Stimulated activated CD8-positive, alpha-beta memory T cell treated with anti-CD3 and anti-CD28 coated beads, Interleukin-4, amount 100 ng/mL, for 24 hours (primary cell): ENCODE results near the gene CLCF1.
A peak's percentile ranks its signal among the peaks of the same experiment; 100 is the strongest.

Experiments
- DNase-seq: peaks from one replicate; pipeline ENCODE4 v3.0.0-alpha.2; 2020; ENCODE audit warnings: low read depth

Gene CLCF1

GRCh38 chr11:67395555-67396258 lies 22.3 kb upstream of the CLCF1 start:
- DNase-seq, result no peak

DNA sequence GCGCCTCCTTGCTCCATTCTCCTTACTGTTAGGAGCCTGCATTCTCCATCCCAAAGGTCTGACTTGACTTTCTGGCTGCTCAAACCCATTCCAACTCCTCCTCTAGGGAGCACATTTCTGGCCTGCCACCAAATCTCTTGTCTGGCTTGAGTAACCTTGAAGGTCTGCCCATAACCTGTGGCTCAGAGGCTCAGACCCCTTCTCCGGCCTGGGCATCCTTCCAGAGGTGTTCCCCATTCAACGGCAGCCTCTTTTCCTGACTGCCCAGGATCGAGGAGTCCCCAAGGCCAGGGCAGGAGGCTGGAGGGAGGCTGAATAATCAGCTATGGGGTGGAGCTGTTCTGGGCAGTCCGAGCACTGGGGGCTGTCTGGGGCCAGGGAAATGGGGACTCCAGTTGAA lies 20.6 kb upstream of the CLCF1 start:
- DNase-seq, result no peak

DNA sequence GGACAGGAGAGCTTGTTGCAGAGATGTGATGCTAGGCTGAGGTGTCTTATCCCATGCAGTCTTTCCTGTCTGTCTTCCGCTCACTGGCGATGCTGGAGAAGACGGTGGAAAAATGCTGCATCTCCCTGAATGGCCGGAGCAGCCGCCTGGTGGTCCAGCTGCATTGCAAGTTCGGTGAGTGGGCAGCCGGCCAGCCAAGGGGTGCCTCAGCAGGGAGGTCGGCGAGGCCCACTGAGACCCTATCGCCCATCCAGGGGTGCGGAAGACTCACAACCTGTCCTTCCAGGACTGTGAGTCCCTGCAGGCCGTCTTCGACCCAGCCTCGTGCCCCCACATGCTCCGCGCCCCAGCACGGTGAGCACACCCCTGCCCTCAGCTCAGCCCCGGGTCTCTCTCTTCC lies 20.0 kb upstream of the CLCF1 start:
- DNase-seq, result no peak

- DNase-seq, result no peak
Observed at GRCh38 chr11:67392183-67392715, 18.9 kb upstream of the CLCF1 start.

DNA sequence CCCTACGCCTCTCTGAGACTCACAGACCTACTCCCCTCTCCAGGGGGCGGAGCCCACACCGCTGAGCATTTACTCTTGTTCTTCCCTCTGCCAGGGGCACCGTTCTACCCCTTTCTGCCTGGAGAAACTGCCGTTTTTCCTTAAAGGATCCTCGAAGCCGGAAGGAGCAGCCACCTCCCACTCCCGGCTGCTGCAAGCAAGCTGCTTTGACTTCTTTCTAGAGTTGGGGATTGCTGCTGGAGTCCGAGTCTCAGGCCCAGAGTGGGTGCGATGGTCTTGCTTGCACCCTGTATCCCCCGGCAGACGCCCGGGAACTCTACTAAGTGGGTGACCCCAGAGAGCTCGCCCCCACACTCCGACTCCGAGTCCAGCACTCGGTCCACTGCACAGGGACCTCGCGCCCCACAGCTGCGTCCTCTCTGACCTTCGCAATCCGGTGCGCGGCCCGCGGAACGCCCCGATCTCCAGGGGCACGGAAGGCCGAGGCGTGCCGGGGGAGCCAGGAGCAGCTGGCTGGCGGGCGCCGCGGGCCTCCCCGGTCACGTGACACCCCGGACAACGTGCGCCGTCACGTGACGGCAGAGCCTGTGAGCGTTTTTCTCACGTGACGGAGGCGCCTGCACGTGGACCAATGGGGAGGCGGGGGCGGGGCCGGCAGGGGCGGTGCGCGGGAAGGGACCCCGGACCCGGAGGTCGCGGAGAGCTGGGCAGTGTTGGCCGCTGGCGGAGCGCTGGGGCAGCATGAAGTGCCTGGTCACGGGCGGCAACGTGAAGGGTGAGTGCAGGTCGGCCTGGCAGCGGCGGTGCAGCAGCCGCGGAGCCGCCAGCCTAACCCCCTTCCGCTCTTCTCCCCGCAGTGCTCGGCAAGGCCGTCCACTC lies 18.1 kb upstream of the CLCF1 start, which contains the start of gene RAD9A:
TSS of gene RAD9A (plus strand) at position 683 of the 879 bp plus-strand sequence. CDS start at position 742, 59 bp downstream.
- peak; percentile 91 for DNase-seq

DNA sequence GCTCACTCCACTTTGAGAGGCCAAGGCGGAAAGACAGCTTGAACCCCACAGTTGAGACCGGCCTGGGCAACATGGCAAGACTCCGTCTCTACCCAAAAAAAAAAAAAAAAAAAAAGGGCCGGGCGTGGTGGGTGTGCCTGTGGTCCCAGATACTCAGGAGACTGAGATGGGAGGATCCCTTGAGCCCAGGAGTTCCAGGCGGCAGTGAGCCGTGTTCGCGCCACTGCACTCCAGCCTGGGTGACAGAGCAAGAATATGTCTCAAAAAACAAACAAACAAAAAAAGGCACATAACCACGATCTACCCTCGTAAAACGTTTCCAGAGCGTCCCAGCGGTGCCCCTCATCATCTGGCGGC lies 17.5 kb upstream of the CLCF1 start:
- no peak for DNase-seq

- DNase-seq, result no peak
Observed at GRCh38 chr11:67389477-67389876, 16.1 kb upstream of the CLCF1 start.

DNA sequence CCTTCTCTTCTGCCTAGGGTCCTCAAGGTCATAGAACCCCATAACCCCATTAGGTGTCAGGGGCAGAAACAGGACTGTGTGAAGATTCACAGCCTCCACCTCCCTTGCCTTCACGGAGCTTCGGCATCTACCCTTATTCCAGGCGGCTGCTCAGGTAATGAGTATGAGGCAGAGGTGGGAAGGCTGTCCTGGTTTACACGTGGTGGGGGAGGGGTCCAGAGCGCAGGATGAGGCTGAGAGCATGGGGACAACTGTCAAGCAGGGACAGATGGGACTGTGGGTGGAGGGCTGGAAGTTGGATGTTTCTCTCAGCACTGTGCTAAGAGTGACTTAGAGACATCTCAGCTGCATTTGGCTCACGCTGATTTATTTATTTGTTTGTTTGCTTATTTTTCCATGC lies 14.1 kb upstream of the CLCF1 start:
- no peak for DNase-seq

DNA sequence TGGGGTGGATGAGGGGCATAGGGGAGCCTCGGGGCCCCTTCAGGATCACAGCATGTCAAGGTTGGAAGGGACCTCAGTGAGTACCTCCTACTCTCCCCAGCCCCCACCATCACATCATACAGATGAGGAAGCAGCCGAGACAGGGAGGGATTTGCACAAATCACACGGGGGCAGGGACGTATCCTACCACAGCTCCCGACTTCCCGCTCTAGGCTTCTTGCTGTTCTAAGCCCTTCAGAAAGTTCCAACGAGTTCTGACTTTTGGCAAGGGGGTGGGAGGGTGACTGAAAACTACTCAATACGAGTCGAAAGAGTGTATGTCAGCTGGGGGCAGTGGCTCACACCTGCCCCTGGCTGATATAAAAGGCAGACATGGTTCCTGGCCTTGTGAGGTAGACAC lies 13.7 kb upstream of the CLCF1 start:
- no peak for DNase-seq

GRCh38 chr11:67384851-67385366 lies 11.5 kb upstream of the CLCF1 start:
- no peak for DNase-seq

DNA sequence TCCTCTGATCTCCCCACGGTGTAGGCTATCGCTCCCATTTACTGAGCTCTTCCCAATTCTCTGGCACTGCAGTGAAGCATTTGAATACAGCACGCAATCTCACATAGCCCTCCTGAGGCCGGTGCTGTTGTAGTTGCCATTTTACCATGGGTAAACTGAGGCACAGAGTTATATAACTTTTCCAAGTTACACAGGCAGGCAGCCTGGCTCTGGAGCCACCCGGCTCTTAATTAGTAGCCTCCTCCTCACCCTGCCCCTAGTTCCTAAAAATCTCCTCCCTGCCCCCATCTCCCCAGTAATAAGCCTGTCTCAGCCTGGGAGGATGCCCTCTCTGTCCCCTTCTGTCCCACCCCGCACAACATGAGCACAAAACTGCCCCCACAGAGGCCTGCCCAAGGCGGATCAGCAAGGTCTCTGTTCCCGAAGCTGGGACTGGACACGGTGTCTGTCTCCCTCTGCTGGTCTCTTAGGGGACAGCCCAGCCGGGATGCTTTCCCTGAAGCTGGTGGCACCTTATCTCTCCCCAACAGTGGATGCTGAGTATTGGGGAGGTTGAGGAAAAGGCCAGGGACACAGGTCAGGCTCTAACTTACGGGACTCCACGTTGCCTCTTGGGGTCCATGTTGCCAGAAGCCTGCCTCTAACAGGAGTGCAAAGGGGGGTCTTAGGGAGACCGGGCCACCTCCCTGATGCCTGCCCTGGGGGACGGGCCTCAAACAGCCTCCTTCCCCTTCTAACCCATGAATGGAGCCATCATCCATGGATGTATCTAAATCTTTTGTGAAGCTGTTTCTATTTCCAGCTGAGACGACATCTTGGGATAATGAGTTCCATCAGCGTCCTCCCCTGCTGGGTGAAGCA lies 9.1 kb upstream of the CLCF1 start:
- peak; percentile 72 for DNase-seq

GRCh38 chr11:67381244-67381972 lies 8.0 kb upstream of the CLCF1 start:
- DNase-seq, result no peak

DNA sequence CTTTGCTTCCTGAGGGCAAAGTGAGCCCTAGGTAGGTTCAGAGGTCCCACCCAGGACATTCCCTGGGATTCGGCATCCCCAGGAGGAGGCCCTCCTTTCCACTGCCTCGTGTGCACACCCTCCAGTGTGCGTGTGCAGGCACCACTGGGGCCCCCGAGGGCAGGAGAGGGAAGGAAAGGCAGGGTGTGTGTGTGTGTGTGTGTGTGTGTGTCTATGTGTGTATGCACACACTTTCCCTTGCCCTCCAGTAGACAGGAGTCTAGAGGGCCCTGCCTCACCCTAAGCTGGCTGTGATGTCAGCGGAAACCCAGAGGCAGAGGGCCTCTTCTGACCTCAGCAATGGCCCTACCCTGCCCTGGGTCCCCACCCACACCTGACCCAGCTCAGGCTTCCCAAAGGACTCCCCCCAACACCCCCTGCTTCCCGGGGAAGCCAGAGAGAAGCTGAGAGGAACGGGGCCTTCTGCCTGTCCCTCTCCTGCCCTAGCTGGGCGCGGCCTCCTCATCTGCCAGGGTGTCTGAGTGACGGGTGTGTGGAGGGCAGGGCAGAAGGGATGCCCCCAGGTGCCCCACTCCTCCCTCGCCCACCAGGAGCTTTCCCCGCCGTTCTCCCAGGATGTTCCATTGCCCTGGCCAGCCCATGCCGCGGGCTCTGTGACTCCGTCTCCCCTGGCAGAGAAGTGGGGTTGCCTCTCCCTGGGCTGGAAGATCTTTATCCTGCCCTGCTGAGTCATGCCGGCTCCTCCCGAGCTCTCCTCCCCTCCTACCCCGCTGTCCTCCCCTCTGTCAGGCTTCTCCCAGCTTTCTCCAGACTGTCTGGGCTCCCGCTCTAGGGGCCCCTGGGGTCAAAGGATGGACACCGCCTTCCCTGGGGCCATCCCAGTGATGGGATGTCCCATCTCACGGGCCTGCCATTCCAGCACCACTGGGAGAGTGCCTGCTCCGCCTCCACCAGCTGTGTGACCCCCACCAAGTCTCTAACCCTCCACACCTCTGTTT lies 6.0 kb upstream of the CLCF1 start:
- DNase-seq, result no peak

DNA sequence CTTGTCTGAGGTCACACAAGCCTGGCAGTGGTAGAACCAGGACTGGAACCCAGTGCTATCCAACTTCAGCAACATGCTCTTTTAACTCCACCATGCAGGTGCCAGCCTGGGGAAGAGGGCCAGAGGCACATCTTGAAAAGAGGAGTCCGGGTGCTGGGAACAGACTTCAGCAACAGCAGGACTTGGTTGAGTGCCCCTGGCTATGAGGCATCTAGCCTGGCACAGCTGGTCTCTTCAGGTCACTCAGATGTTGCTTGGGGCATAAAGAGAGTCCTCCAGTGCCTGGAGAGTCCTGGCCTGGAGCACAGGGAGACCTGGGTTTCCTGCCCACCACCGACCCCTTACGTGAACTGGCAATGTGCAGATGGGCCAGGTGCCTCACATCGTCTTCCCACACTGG lies 5.1 kb upstream of the CLCF1 start:
- no peak for DNase-seq

DNA sequence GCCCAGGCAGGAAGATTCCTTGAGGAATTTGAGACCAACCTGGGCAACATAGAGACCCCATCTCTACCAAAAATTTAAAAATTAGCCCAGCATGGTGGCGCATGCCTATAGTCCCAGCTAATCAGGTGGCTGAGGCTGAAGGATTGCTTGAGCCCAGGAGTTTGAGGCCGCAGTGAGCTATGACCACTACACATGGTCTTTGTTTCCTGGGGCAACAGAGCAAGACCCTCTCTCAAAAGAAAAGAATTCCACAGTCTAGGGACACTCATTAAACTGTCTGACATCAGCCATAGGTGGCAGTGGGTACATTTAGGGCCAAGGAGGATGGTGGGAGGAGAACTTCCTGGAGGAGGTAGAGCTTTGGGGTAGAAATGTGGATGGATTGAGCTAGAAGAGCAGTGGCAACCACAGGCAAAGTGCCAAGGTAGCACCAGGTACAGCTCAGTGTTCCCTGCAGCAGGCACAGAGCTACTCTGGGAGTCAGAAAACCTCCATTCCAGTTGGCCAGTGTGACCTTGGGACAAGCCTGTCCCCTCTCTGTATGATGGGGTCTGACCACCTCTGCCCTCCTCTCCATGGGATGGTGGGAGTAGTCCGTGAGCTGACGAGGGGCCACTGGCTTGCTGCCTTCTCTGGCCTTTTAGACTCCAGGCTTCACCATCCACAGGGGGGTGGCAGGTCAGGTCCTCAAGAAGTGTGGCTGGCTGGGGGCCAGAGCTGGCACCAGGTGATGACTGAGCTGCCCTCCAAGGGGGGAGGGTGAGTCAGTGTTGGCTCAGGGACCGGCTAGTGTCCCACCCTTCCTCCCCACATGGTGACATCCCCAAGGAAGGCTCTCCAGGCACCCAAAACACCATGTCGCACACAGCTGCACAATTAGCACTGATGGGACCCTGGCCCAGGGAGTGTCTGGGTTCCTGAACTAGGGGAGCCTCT lies 3.7 kb upstream of the CLCF1 start:
- no peak for DNase-seq

DNA sequence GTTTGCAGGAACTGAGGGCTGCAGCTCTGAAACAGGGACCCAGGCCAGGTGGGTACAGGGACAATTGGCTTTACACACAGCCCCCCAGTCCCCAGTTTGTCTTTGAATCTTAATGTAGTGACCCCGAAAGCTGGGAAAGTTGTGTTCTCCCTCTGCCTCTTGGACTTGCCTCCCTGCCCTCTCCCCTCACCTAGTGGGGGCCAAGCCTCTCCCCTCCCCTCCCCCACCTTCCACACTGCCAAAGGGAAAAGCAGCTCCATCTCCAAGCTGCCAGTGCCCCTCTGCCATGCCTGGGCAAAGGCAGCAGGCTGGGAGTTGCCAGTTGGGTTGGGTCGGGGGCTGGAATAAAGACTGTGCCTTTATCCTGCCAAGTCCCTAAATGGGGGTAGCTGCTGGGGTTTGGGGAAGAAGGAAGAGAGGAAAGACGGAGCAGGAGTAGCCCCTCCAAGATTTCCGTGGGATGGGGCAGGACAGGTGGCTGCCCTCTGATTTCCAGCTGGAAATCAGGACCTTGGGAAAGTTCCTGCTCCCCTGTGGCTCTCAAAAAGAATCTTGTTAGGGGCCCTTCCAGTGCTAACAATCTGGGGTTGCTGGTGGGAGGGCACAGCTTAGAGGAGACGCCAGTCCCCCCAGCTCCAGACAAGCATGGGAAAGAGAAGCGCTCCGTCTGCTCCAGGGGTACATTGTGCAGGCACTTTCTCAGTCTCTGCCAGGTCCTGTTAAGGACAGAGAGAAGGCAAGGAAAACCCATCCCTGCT lies 2.8 kb upstream of the CLCF1 start:
- DNase-seq, result no peak

DNA sequence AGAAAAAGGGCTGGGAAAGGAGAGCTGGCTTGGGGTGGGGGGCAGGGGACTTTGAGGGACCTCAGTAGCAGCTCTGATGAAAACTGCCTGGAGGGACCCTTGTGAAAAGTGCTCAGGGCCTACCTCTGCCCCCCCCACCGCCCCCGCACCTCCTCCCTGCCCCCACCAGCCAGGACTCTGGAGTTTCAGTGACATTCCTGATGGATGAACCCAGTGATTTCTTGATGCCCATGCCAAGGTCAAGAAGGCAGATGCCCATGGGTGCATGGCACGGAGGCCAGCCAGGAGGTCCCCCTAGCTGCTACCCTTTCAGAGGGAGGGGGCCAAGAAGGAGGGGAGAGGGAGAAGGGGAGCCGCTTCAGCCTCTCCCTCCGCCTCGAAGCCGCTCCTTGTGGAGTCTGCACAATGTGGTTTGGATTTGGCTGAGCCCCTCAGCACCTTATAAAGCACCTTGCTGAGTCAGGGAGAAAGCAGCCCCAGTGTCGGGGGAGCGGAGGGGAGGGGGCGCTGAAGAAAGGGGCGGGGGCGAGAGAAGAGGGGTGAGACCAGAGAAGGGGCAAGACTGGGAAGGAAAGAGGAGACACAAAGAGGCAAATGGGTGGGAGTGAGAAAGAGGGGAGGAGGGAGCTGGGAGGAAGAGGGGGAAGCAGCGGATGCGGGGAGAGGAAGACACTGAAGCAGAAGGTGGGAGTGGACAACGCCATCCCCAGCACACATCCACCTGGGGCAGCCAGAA lies 2.1 kb upstream of the CLCF1 start:
- DNase-seq, result no peak
